Activated CD8-positive, alpha-beta T cell treated with anti-CD3 and anti-CD28 coated beads for 36 hours (primary cell): ENCODE data around the gene CSRNP3. TPM values are rescaled to one million over a fixed set of nuclear protein-coding genes. Genes with fewer than 3 reads are reported as not detected.
"Not testable (repeated sequence)": the region's sequence is repeated elsewhere in the genome, so short reads cannot be mapped to it uniquely, and the experiment has no call there.

ENCODE experiments used
- ATAC-seq: fragments of 200-7000 bp; cut with Tn5 transposase; one replicate; pipeline ENCODE4 v1.10.0; 2021; ENCODE audit warnings: mild to moderate bottlenecking, moderate library complexity
- CTCF ChIA-PET: fragments of 350-600 bp; sonication (Branson Sonifier 250); formaldehyde crosslinking; loops from one replicate; lab custom pipeline; 2021; ENCODE audit warnings: antibody characterized with exemption; lab: Charles Lee
- POLR2A ChIA-PET: fragments of 350-600 bp; sonication (Branson Sonifier 250); formaldehyde crosslinking; loops from one replicate; lab custom pipeline; 2021; ENCODE audit warnings: antibody characterized with exemption; lab: Charles Lee
- DNase-seq: peaks from one replicate; pipeline ENCODE4 v3.0.0-alpha.2; 2020
- H3K27ac Mint-ChIP-seq: one replicate; pipeline ENCODE4 v1.8.0; 2021; ENCODE audit warnings: mild to moderate bottlenecking, mixed read lengths
- H3K27me3 Mint-ChIP-seq: one replicate; pipeline ENCODE4 v1.8.0; 2021; ENCODE audit warnings: mixed read lengths
- H3K36me3 Mint-ChIP-seq: one replicate; pipeline ENCODE4 v1.8.0; 2021; ENCODE audit warnings: low read depth, mixed read lengths
- H3K4me1 Mint-ChIP-seq: one replicate; pipeline ENCODE4 v1.8.0; 2021; ENCODE audit warnings: low read depth, mixed read lengths
- H3K4me3 Mint-ChIP-seq: one replicate; pipeline ENCODE4 v1.8.0; 2021; ENCODE audit warnings: mild to moderate bottlenecking, moderate library complexity, mixed read lengths
- H3K9me3 Mint-ChIP-seq: one replicate; pipeline ENCODE4 v1.8.0; 2021; ENCODE audit warnings: mixed read lengths
- intact Hi-C: fragments of 100-400 bp; cut with micrococcal nuclease; formaldehyde crosslinking; loops from one replicate; pipeline ENCODE4 v1.10.0; 2022
- total RNA-seq, 2 experiments: library from RNA; stranded (reverse); gene quantifications; one replicate each; pipeline ENCODE4 v1.2.3, GENCODE V29; 2021
- TF ChIP-seq, protein P1 (sequence below): fragments of 200-600 bp; IDR thresholded peaks from one replicate; pipeline ENCODE4 v1.8.0; 2022; ENCODE audit warnings: antibody characterized with exemption, mild to moderate bottlenecking

CSRNP3 gene
- total RNA-seq, 2 experiments from 2014 or later = not detected

DNA sequence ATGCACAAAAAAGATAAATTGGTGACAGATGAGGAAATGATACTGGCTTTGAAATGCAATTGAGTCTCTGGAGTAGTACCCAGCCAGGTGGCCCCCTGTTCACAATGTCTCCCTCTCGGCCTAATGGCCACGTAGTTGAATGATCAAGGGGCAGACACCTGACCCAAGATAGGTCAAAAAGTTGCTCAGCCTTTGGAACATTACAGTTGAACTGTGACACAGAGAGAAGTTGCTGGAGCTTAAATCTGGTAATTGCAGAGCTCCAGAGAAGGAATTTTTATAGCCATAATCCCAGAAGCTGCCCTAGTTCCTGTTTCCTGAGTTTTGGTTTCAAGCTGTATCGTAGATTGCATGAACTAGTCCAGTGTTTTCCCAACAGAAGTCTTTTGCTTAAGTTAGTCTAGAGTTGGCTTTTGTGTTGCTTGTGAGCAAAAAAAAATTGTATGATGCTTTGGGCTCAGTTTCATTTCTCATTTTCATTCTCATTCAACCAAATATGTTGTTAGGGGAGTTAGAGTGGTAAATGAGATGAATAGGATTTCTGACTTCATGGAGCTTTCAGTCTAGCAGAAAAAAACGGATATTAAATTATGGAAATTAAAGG is 117.9 kb downstream of the CSRNP3 start:
- H3K9me3 Mint-ChIP-seq = peaks cover 5% of the 10 kb centered on the region
- no peak for DNase-seq
- no peaks in the 10 kb centered on the region for H3K36me3 Mint-ChIP-seq
- TF ChIP-seq, protein P1, sequence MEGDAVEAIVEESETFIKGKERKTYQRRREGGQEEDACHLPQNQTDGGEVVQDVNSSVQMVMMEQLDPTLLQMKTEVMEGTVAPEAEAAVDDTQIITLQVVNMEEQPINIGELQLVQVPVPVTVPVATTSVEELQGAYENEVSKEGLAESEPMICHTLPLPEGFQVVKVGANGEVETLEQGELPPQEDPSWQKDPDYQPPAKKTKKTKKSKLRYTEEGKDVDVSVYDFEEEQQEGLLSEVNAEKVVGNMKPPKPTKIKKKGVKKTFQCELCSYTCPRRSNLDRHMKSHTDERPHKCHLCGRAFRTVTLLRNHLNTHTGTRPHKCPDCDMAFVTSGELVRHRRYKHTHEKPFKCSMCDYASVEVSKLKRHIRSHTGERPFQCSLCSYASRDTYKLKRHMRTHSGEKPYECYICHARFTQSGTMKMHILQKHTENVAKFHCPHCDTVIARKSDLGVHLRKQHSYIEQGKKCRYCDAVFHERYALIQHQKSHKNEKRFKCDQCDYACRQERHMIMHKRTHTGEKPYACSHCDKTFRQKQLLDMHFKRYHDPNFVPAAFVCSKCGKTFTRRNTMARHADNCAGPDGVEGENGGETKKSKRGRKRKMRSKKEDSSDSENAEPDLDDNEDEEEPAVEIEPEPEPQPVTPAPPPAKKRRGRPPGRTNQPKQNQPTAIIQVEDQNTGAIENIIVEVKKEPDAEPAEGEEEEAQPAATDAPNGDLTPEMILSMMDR = no peak
- H3K27ac Mint-ChIP-seq = no peak overlapping the region
- no peak overlapping the region for H3K4me3 Mint-ChIP-seq
- no peaks in the 10 kb centered on the region for H3K27me3 Mint-ChIP-seq
- ChIA-PET CTCF (no interaction called here), POLR2A (no interaction called here)
- no peak for ATAC-seq
- intact Hi-C loops = no loop called here
- H3K4me1 Mint-ChIP-seq = no peaks in the 10 kb centered on the region

DNA sequence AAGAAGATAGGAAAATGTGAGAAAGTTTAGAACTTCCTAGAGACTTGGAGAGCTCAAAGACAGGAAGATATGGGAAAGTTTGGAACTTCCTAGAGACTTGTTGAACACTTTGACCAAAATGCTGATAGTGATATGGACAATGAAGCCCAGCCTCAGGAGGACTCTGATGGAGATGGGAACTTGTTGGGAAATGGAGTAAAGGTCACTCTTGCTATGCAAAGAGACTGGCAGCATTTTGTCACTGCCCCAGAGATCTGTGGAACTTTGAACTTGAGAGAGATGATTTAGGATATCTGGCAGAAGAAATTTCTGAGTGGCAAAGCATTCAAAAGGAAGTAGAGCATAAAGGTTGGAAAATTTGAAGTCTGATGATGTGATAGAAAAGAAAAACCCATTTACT is 121.5 kb downstream of the CSRNP3 start:
- ATAC-seq, intact Hi-C loops, H3K4me1 Mint-ChIP-seq, POLR2A ChIA-PET, H3K27me3 Mint-ChIP-seq, H3K27ac Mint-ChIP-seq, CTCF ChIA-PET, DNase-seq, H3K36me3 Mint-ChIP-seq, H3K4me3 Mint-ChIP-seq, H3K9me3 Mint-ChIP-seq: not testable (repeated sequence)

DNA sequence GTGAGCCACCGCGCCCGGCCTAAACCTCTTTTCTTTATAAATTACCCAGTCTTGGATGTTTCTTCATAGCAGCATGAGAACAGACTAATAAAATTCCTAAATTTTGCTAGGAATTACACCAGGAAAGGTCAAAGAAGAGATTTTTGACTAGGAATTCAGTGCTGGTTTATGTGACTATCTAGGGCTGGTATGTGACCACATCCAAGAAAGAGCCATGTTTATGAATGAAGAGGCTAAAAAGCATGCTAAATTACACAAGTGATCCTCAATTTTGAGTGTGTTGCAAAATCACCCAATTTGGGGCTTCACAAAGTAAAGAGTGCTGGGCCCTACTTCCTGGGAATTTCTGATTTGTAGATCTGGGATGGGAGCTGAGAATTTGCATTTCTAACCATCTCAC is 123.6 kb downstream of the CSRNP3 start:
- Mint-ChIP-seq H3K9me3 (peaks cover 5% of the 10 kb centered on the region), H3K27me3 (no peaks in the 10 kb centered on the region), H3K27ac (no peak overlapping the region), H3K4me3 (no peak overlapping the region), H3K36me3 (no peaks in the 10 kb centered on the region), H3K4me1 (no peaks in the 10 kb centered on the region)
- ATAC-seq (no peak), DNase-seq (no peak)
- TF ChIP-seq, protein P1 = no peak
- ChIA-PET CTCF (no interaction called here), POLR2A (no interaction called here)
- intact Hi-C loops = no loop called here

DNA sequence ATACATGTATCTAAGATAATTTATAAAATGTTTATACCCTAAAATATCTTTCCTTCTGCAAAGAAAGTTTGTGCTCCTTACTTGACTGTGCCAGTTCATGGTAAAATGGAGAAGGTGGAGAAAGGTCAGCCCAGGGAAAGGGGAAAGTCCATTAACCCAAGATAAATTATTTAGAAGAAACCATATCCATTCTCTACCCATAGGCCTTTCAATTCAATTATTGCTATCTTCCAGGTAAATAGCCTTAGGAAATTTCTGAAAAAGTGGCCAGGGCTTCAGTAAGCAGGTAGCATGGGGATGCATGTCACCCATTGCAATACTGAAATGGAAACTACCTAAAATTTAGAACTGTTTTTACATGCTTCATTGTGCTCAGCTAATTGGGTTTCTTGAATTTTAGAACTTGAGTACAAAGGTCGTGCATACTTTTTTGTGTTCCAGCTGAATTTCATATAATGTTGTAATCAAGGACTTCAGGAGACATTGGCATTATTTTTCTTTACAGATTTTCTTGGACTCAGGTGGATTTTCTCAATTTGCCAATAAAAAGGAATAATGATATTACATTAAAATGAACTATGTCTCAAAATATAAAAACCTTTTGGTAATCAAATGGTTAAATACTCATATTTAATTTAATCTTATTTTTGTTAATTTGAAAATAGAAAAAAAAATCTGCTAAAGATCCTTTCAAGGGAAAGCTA is 124.9 kb downstream of the CSRNP3 start:
- no peaks in the 10 kb centered on the region for H3K36me3 Mint-ChIP-seq

DNA sequence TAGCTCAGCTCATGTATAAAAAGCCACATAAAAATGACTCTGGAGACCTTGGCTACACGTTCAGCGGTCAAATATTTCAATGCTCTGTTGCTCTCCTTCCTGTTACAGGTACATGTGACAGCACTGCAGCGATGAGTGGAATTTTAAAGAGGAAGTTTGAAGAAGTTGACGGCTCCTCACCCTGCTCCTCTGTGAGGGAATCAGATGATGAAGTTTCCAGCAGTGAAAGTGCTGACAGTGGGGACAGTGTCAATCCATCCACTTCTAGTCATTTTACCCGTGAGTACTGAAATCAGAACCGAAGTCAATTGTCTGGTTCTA is 125.4 kb downstream of the CSRNP3 start:
- TF ChIP-seq, protein P1 = no peak
- H3K36me3 Mint-ChIP-seq = no peaks in the 10 kb centered on the region
- H3K27me3 Mint-ChIP-seq = no peaks in the 10 kb centered on the region
- ChIA-PET CTCF (no interaction called here), POLR2A (interaction anchor here (0.6 kb wide), 1 partner anchor 27 kb away, joined by 3 read pairs; no protein-coding TSS in a partner anchor)
- no peak overlapping the region for H3K27ac Mint-ChIP-seq
- ATAC-seq = no peak
- DNase-seq = no peak
- peaks cover 5% of the 10 kb centered on the region for H3K9me3 Mint-ChIP-seq
- H3K4me1 Mint-ChIP-seq = no peaks in the 10 kb centered on the region
- intact Hi-C loops = no loop called here
- H3K4me3 Mint-ChIP-seq = no peak overlapping the region

More for the DNA sequence above, 124.9 kb downstream of the CSRNP3 start:
- Mint-ChIP-seq H3K4me3 (no peak overlapping the region), H3K4me1 (no peaks in the 10 kb centered on the region), H3K27ac (no peak overlapping the region), H3K9me3 (peaks cover 5% of the 10 kb centered on the region), H3K27me3 (no peaks in the 10 kb centered on the region)
- TF ChIP-seq, protein P1 = no peak
- no peak for ATAC-seq
- intact Hi-C loops = no loop called here
- POLR2A ChIA-PET = no interaction called here
- CTCF ChIA-PET = no interaction called here
- no peak for DNase-seq
